Fibroblast of lung (primary cell): ENCODE results near the gene PTP4A2.

Experiments
- EZH2 ChIP-seq: IDR thresholded peaks from 2 replicates; pipeline ENCODE4 v1.5.1; 2012; ENCODE audit warnings: low read length, control low read depth, mild to moderate bottlenecking; ENCODE audit errors: missing control alignments
- TF ChIP-seq, protein P1 (sequence below), 2 donors: IDR thresholded peaks in 1 of 2; conservative IDR thresholded peaks in 1 of 2; 1 replicate in 1 of 2; 2 replicates in 1 of 2; pipeline ENCODE4 v1.5.1; 2011 to 2012; ENCODE audit warnings: low read length in 2 of 2, control low read depth in 1 of 2, inconsistent platforms in 1 of 2, low read depth in 1 of 2, mild to moderate bottlenecking in 1 of 2

DNA sequence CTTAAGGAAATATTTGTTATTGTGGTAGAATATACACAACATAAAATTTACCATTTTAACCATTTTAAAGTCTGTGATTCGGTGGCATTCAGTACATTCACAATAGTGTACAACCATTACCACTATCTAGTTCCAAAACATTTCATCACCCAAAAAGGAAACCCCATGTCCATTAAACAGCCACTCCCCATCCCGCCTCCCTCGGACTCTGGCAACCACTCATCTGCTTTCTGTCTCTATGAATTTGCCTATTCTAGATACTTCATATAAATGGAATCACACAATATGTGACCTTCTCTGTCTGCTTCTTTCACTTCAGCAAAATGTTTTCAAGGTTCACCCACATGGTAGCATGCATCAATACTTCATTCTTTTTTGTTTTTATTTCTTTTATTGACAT, 51.3 kb downstream of the PTP4A2 start:
- no peak for TF ChIP-seq EZH2
- TF ChIP-seq, protein P1, sequence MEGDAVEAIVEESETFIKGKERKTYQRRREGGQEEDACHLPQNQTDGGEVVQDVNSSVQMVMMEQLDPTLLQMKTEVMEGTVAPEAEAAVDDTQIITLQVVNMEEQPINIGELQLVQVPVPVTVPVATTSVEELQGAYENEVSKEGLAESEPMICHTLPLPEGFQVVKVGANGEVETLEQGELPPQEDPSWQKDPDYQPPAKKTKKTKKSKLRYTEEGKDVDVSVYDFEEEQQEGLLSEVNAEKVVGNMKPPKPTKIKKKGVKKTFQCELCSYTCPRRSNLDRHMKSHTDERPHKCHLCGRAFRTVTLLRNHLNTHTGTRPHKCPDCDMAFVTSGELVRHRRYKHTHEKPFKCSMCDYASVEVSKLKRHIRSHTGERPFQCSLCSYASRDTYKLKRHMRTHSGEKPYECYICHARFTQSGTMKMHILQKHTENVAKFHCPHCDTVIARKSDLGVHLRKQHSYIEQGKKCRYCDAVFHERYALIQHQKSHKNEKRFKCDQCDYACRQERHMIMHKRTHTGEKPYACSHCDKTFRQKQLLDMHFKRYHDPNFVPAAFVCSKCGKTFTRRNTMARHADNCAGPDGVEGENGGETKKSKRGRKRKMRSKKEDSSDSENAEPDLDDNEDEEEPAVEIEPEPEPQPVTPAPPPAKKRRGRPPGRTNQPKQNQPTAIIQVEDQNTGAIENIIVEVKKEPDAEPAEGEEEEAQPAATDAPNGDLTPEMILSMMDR (conservative IDR thresholded peaks at IDR 0.05 in 1 of 2, IDR thresholded peaks at IDR 0.05 in 1 of 2; ENCODE audit: low read depth in 1 of 2, low read length in 2 of 2) = no peak
